Glutamatergic neuron (in vitro differentiated cells): ENCODE results near the gene NKPD1. TPM values are rescaled to one million over a fixed set of nuclear protein-coding genes. Genes with fewer than 3 reads are reported as not detected.

Experiments used
- DNase-seq: peaks from one replicate; pipeline ENCODE4 v3.0.0; 2022
- H3K27ac Mint-ChIP-seq: one replicate; pipeline ENCODE4 v1.8.0; 2020; ENCODE audit warnings: mild to moderate bottlenecking, mixed read lengths, inconsistent platforms; ENCODE audit not compliant: unreplicated experiment
- H3K27me3 Mint-ChIP-seq: one replicate; pipeline ENCODE4 v1.8.0; 2020; ENCODE audit warnings: mild to moderate bottlenecking, moderate library complexity, mixed read lengths, inconsistent platforms; ENCODE audit not compliant: unreplicated experiment
- H3K36me3 Mint-ChIP-seq: one replicate; pipeline ENCODE4 v1.8.0; 2020; ENCODE audit warnings: mild to moderate bottlenecking, mixed read lengths, inconsistent platforms; ENCODE audit not compliant: unreplicated experiment
- H3K4me1 Mint-ChIP-seq: one replicate; pipeline ENCODE4 v1.8.0; 2020; ENCODE audit warnings: mild to moderate bottlenecking, low read depth, mixed read lengths, inconsistent platforms; ENCODE audit not compliant: unreplicated experiment
- H3K4me3 Mint-ChIP-seq: one replicate; pipeline ENCODE4 v1.8.0; 2020; ENCODE audit warnings: mild to moderate bottlenecking, mixed read lengths, inconsistent platforms; ENCODE audit not compliant: unreplicated experiment
- H3K9me3 Mint-ChIP-seq: one replicate; pipeline ENCODE4 v1.8.0; 2020; ENCODE audit warnings: mild to moderate bottlenecking, moderate library complexity, mixed read lengths, inconsistent platforms; ENCODE audit not compliant: unreplicated experiment
- total RNA-seq: library from RNA; stranded (reverse); fragmentation: NEBNext Ultra II Directional; extraction: Animal tissue kit (Norgen Biotek cat#: 25700); gene quantifications from one replicate; pipeline ENCODE4 v1.2.1, GENCODE V29; 2021; ENCODE audit not compliant: unreplicated experiment
- TF ChIP-seq, protein P1 (sequence below): fragments of 200-600 bp; sonication (generic); IDR thresholded peaks from one replicate; pipeline ENCODE4 v1.5.0; 2021; ENCODE audit not compliant: partially characterized antibody, unreplicated experiment

The NKPD1 gene
- total RNA-seq, 1 donor from 2014 or later = 1.2 TPM

DNA sequence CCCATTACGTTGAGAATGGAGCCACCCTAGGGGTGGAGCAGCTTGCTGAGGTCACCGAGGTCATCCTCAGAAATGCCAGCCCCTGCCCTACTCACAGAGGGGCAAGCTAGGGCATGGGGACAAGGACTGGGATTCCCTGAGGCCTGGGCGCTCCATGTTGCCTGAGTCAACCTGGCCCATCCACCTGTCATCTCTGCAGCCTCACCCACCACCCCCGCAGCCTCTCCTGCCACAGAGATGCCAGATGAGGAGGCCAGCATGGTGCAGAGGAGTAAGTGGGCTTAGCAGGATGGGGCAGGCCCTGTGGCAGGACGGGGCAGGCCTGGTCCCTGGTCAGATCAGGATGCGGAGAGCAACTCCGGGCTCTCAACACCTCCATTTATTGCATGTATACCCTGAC, 9.5 kb downstream of the NKPD1 start:
- Mint-ChIP-seq H3K4me3 (no peak overlapping the region), H3K9me3 (peaks cover 18% of the 10 kb centered on the region), H3K36me3 (no peaks in the 10 kb centered on the region), H3K27ac (no peak overlapping the region), H3K27me3 (peaks cover 13% of the 10 kb centered on the region), H3K4me1 (peaks cover 8% of the 10 kb centered on the region)
- TF ChIP-seq, protein P1, sequence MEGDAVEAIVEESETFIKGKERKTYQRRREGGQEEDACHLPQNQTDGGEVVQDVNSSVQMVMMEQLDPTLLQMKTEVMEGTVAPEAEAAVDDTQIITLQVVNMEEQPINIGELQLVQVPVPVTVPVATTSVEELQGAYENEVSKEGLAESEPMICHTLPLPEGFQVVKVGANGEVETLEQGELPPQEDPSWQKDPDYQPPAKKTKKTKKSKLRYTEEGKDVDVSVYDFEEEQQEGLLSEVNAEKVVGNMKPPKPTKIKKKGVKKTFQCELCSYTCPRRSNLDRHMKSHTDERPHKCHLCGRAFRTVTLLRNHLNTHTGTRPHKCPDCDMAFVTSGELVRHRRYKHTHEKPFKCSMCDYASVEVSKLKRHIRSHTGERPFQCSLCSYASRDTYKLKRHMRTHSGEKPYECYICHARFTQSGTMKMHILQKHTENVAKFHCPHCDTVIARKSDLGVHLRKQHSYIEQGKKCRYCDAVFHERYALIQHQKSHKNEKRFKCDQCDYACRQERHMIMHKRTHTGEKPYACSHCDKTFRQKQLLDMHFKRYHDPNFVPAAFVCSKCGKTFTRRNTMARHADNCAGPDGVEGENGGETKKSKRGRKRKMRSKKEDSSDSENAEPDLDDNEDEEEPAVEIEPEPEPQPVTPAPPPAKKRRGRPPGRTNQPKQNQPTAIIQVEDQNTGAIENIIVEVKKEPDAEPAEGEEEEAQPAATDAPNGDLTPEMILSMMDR = no peak
- no peak for DNase-seq

DNA sequence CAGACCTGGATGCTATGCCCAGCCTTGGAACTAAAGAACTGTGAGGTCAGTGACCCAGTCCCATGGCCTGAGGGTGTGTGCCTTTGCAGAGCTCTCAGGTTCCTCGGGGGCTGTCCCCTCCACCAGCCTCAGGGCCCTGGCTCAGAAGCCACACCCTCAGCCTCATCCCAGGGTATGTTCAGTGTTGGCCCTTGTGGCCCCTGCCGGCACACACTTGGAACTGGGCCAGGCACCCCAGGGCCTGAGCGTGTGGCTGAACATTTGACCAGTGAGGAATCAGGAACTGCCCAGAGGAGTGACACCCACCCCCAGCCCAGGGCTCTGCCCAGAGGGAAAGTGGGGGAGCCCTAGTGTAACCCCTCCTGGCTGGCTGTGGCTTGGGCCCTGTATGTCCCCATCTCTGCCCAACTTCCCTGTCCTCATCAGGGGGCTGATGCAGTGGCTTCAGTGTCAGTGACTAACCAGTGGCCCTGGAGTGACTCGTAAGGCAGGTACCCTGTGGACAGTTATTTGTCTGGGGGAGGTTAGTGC, 10.0 kb downstream of the NKPD1 start:
- H3K27me3 Mint-ChIP-seq = peaks cover 13% of the 10 kb centered on the region
- H3K4me3 Mint-ChIP-seq = no peak overlapping the region
- H3K27ac Mint-ChIP-seq = no peak overlapping the region
- no peaks in the 10 kb centered on the region for H3K36me3 Mint-ChIP-seq
- DNase-seq = no peak
- TF ChIP-seq, protein P1 = no peak
- peaks cover 18% of the 10 kb centered on the region for H3K9me3 Mint-ChIP-seq
- peaks cover 8% of the 10 kb centered on the region for H3K4me1 Mint-ChIP-seq

DNA sequence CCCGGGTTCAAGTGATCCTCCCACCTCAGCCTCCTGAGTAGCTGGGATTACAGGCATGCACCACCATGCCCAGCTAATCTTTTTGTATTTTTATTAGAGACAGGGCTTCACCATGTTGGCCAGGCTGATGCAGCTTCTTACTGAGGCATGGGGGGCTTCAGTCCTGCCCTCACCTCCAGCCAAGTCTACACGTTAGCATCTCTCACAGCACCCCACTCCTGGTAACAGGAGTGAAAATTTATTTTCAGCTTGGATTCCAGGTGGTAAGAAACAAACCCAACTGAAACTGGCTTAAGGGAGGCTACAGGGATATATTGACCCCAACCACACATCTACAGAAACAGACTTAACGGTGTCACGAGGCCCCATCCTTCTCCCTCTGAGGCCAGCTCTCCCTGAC, 10.6 kb downstream of the NKPD1 start:
- no peak overlapping the region for H3K4me3 Mint-ChIP-seq
- peaks cover 13% of the 10 kb centered on the region for H3K27me3 Mint-ChIP-seq
- H3K4me1 Mint-ChIP-seq = peaks cover 6% of the 10 kb centered on the region
- TF ChIP-seq, protein P1 = no peak
- no peak for DNase-seq
- H3K36me3 Mint-ChIP-seq = no peaks in the 10 kb centered on the region
- H3K27ac Mint-ChIP-seq = no peak overlapping the region
- peaks cover 16% of the 10 kb centered on the region for H3K9me3 Mint-ChIP-seq

DNA sequence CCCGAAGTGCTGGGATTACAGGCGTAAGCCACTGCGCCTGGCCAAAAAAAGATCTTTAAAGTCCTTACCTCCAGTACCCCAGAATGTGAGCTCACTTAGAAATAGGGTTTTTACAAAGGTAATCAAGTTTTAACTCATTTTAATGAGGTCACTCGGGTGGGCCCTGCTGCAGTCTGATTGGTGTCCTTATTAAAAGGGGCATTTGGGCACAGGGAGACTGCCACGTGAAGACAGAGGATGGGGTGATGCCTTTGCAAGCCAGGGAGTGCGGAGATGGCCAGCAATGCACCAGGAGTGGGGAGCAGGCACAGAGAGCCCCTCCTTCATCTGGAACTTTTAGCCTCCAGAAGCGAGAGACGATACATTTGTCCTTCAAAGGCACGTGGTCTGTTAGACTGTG, 11.7 kb downstream of the NKPD1 start:
- no peak overlapping the region for H3K27ac Mint-ChIP-seq
- DNase-seq = no peak
- H3K9me3 Mint-ChIP-seq = peaks cover 15% of the 10 kb centered on the region
- peak overlapping the region; percentile 61 for H3K4me3 Mint-ChIP-seq
- H3K27me3 Mint-ChIP-seq = peaks cover 10% of the 10 kb centered on the region
- TF ChIP-seq, protein P1 = no peak
- peaks cover 3% of the 10 kb centered on the region for H3K4me1 Mint-ChIP-seq
- no peaks in the 10 kb centered on the region for H3K36me3 Mint-ChIP-seq

DNA sequence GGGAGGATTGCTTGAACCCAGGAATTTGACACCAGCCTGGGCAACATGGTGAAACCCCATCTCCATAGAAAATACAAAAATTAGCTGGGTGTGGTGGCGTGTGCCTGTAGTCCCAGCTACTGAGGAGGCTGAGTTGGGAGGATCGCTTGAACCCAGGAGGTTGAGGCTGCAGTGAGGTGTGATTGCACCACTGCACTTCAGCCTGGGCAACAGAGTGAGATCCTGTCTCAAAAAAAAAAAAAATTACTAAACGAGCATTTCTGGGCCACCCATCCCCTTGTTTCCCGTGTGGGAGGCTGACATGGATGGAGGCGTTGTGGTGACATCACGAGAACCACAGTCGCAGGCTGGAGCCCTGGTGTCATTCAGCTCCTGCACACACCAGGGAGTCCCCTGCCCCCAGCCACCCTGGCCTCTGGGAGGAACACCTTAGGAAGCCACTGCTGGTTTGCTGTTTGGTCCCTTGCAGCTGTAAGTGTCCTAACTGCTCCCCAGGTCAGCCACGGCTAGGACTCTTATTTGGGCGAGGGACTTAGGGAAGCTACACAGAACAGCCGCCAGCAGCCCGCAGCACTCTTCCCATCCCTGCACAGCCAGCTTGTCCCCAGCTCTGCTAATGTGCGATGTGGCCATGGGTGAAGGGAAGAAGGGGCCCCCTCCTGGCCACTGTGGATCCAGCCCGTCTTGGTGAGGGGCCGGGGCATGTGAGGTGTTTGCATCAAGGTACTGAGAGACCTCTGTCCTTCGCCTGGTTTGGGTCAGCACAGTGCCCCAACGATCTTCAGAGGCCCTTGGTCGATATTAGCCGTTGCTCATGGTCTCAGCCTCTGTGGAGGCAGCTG, 12.7 kb downstream of the NKPD1 start:
- TF ChIP-seq, protein P1 = no peak
- peaks cover 12% of the 10 kb centered on the region for H3K9me3 Mint-ChIP-seq
- H3K36me3 Mint-ChIP-seq = no peaks in the 10 kb centered on the region
- DNase-seq = no peak
- H3K4me3 Mint-ChIP-seq = no peak overlapping the region
- peaks cover 6% of the 10 kb centered on the region for H3K27me3 Mint-ChIP-seq
- no peak overlapping the region for H3K27ac Mint-ChIP-seq
- H3K4me1 Mint-ChIP-seq = peaks cover under 1% of the 10 kb centered on the region
